Measurements from ENCODE around the gene SIRT3.

SIRT3 gene

DNA sequence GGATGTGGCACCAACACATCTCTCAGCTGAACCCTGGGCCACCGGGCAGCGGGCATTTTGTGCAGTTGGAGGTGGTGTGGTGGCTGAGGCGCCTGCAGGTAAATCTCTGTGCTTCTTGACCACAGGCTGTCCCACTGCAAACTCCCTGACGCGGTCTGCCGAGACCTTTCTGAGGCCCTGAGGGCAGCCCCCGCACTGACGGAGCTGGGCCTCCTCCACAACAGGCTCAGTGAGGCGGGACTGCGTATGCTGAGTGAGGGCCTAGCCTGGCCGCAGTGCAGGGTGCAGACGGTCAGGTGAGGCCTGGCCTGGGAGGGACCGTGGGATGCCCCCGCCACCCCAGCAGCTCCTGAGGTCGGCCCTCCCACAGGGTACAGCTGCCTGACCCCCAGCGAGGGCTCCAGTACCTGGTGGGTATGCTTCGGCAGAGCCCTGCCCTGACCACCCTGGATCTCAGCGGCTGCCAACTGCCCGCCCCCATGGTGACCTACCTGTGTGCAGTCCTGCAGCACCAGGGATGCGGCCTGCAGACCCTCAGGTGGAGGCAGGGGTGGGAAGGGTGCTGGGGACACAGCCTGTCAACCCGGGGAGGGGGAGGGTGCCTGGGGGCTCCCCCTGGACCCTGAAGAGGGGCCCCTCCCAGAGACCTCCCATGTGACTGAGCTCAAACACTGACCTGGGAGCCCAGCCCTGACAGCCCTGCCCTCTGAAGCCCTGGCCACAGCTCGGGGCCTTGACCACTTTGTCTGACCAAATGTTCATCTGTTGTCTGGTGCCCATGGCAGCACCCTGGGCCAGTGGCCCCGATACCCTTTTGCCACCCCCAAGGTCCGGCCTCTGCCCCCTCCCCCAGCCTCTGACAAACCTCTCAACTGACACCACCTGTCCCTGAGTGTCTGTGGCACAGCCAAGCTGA, 48.2 kb upstream of the SIRT3 start:
- Histone ChIP-seq H3K27me3 (ENCODE audit: insufficient read depth, poor library complexity, severe bottlenecking) (peaks cover 22% of the 10 kb centered on the region), H3K27ac (replicated peaks) (no peak overlapping the region), H3K4me3 (replicated peaks; ENCODE audit: insufficient read depth, low read length) (no peak overlapping the region)
- TF ChIP-seq, protein P1, sequence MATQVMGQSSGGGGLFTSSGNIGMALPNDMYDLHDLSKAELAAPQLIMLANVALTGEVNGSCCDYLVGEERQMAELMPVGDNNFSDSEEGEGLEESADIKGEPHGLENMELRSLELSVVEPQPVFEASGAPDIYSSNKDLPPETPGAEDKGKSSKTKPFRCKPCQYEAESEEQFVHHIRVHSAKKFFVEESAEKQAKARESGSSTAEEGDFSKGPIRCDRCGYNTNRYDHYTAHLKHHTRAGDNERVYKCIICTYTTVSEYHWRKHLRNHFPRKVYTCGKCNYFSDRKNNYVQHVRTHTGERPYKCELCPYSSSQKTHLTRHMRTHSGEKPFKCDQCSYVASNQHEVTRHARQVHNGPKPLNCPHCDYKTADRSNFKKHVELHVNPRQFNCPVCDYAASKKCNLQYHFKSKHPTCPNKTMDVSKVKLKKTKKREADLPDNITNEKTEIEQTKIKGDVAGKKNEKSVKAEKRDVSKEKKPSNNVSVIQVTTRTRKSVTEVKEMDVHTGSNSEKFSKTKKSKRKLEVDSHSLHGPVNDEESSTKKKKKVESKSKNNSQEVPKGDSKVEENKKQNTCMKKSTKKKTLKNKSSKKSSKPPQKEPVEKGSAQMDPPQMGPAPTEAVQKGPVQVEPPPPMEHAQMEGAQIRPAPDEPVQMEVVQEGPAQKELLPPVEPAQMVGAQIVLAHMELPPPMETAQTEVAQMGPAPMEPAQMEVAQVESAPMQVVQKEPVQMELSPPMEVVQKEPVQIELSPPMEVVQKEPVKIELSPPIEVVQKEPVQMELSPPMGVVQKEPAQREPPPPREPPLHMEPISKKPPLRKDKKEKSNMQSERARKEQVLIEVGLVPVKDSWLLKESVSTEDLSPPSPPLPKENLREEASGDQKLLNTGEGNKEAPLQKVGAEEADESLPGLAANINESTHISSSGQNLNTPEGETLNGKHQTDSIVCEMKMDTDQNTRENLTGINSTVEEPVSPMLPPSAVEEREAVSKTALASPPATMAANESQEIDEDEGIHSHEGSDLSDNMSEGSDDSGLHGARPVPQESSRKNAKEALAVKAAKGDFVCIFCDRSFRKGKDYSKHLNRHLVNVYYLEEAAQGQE (IDR thresholded peaks at IDR 0.05; ENCODE audit: insufficient replicate concordance, low read depth): no peak
- TF ChIP-seq GABPA (IDR thresholded peaks at IDR 0.05; ENCODE audit: low read depth): no peak
- TF ChIP-seq POLR2AphosphoS5 (IDR thresholded peaks at IDR 0.05; ENCODE audit: low read depth): no peak
- DNase-seq (ENCODE audit: low read depth in 1 of 2, low spot score in 1 of 2): no peak

DNA sequence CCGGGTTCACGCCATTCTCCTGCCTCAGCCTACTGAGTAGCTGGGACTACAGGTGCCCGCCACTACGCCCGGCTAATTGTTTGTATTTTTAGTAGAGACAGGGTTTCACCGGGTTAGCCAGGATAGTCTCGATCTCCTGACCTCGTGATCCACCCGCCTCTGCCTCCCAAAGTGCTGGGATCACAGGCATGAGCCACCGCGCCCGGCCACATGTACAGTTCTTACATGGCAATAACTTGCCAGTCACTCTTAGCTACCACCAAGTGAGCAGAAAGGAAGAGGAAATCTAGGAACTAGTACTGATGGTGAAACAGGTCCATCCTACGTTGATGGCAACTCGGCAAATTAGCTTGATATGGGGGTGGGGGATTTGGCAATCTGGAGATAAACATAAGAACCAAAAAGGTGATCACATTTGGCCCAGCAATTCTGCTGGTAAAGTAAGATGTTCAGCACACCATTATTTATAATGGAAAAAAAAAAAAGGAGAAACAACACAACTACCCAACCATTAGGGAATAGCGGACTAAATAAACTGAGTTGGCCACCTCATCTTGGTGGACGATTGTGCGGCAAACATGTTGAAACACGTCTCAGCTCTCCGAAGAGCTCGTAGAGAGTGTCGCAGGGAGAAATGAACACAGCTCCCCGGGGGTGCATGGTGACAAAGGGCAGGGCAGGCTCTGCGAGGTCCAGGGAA, 47.4 kb upstream of the SIRT3 start:
- no peak for TF ChIP-seq POLR2AphosphoS5 (IDR thresholded peaks at IDR 0.05; ENCODE audit: low read depth)
- TF ChIP-seq, protein P1 (IDR thresholded peaks at IDR 0.05; ENCODE audit: insufficient replicate concordance, low read depth): no peak
- TF ChIP-seq SPI1 (IDR thresholded peaks at IDR 0.05; ENCODE audit: borderline replicate concordance, low read depth): no peak
- no peak for TF ChIP-seq GABPA (IDR thresholded peaks at IDR 0.05; ENCODE audit: low read depth)
- TF ChIP-seq, protein P2, sequence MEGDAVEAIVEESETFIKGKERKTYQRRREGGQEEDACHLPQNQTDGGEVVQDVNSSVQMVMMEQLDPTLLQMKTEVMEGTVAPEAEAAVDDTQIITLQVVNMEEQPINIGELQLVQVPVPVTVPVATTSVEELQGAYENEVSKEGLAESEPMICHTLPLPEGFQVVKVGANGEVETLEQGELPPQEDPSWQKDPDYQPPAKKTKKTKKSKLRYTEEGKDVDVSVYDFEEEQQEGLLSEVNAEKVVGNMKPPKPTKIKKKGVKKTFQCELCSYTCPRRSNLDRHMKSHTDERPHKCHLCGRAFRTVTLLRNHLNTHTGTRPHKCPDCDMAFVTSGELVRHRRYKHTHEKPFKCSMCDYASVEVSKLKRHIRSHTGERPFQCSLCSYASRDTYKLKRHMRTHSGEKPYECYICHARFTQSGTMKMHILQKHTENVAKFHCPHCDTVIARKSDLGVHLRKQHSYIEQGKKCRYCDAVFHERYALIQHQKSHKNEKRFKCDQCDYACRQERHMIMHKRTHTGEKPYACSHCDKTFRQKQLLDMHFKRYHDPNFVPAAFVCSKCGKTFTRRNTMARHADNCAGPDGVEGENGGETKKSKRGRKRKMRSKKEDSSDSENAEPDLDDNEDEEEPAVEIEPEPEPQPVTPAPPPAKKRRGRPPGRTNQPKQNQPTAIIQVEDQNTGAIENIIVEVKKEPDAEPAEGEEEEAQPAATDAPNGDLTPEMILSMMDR (IDR thresholded peaks at IDR 0.05; ENCODE audit: insufficient read depth, low read length): no peak
- no peak for DNase-seq (ENCODE audit: low read depth in 1 of 2, low spot score in 1 of 2)
- H3K27ac ChIP-seq (replicated peaks): no peak overlapping the region
- peaks cover 28% of the 10 kb centered on the region for H3K27me3 ChIP-seq (ENCODE audit: insufficient read depth, poor library complexity, severe bottlenecking)
- no peak overlapping the region for H3K4me3 ChIP-seq (replicated peaks; ENCODE audit: insufficient read depth, low read length)

DNA sequence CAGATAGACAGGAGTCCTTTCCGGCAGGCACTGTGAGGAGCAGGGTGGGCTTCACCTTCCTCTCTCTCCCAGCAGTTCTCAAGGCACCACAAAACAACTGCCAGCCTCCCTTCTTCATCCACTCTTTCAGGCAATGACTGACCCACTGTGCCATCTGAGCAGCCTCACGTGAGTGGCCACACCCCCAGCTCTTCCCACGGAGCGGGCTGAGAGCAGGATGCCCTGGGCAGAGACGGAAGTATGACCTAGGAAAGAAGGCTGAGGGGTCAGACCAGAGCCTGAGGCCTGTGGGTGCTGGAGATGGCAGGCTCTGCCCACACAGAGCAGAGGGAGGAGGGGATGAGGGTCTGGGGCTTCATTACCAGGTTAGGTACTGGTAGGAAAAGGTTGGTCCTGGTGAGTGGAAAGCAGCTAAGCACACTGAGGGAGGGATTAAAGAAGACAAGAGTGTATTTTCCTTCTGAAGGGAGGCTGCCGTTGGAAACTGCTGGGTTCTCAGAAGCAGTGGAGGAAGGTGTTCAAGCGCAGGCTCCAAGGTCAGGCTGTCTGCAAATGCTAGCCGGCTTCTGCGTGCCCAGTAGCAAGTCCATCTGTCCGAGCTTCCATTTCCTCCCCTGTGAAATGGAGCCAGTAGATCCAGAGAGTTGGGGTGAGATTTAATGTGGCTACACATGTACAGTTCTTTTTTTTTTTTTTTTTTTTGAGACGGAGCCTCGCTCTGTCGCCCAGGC, 46.7 kb upstream of the SIRT3 start:
- no peak overlapping the region for H3K27ac ChIP-seq (replicated peaks)
- peaks cover 23% of the 10 kb centered on the region for H3K27me3 ChIP-seq (ENCODE audit: insufficient read depth, poor library complexity, severe bottlenecking)
- TF ChIP-seq GABPA (IDR thresholded peaks at IDR 0.05; ENCODE audit: low read depth) (no peak), SPI1 (IDR thresholded peaks at IDR 0.05; ENCODE audit: borderline replicate concordance, low read depth) (no peak), POLR2AphosphoS5 (IDR thresholded peaks at IDR 0.05; ENCODE audit: low read depth) (no peak)
- TF ChIP-seq, protein P2 (IDR thresholded peaks at IDR 0.05; ENCODE audit: insufficient read depth, low read length): no peak
- TF ChIP-seq, protein P1 (IDR thresholded peaks at IDR 0.05; ENCODE audit: insufficient replicate concordance, low read depth): no peak
- no peak overlapping the region for H3K4me3 ChIP-seq (replicated peaks; ENCODE audit: insufficient read depth, low read length)
- no peak for DNase-seq (ENCODE audit: low read depth in 1 of 2, low spot score in 1 of 2)

Data from HL-60 (cell line).